Measurements from ENCODE around the gene ZFP36.

DNA sequence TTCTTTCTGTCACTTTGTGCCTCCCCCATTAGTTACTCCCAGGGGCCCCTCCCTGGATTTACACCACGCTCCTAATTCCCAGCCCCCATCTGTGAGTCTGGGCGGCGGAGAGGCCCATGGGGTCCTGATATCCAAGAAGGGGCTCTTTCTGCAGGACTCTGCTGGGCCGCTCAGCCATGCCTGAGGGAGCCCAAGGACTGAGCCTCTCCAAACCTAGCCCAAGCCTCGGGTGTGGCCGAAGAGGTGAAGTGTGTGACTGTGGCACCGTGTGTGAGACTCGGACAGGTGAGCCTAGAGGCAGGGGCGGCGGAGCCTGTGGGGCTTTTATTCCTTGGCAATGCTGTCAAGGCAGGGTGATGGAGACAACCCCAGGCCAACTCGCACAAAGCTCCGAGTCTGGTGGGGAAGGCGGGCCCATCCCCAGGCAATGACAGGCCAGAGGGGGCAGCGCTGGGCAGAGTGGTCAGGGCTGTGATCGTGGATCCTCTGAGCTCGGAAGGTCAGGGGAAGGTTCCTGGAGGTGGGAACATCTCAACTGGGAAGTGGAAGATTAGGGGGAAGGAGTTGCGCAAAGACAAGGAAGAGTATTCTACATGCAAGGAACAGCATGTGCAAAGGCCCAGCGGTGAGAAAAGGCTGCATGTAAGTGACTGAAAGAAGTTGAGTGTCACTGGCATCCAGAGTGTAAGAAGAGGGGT, 7.4 kb downstream of the ZFP36 start:
- TF ChIP-seq, protein P1, sequence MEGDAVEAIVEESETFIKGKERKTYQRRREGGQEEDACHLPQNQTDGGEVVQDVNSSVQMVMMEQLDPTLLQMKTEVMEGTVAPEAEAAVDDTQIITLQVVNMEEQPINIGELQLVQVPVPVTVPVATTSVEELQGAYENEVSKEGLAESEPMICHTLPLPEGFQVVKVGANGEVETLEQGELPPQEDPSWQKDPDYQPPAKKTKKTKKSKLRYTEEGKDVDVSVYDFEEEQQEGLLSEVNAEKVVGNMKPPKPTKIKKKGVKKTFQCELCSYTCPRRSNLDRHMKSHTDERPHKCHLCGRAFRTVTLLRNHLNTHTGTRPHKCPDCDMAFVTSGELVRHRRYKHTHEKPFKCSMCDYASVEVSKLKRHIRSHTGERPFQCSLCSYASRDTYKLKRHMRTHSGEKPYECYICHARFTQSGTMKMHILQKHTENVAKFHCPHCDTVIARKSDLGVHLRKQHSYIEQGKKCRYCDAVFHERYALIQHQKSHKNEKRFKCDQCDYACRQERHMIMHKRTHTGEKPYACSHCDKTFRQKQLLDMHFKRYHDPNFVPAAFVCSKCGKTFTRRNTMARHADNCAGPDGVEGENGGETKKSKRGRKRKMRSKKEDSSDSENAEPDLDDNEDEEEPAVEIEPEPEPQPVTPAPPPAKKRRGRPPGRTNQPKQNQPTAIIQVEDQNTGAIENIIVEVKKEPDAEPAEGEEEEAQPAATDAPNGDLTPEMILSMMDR (IDR thresholded peaks at IDR 0.05; ENCODE audit: low read length): peak; percentile 21; the same call in 1 of the 2 replicates
- no peak for TF ChIP-seq EZH2 (optimal IDR thresholded peaks at IDR 0.05; ENCODE audit: low read depth, low read length)
